GM21576 (cell line): ENCODE data around the gene IER2.

Experiments
- ATAC-seq: cut with Tn5 transposase; IDR thresholded peaks from one replicate; pipeline ENCODE4 v1.9.1; 2021; ENCODE audit warnings: mild to moderate bottlenecking, moderate library complexity; ENCODE audit not compliant: unreplicated experiment

Gene IER2

GRCh38 chr19:13118424-13119193 is 31.6 kb upstream of the IER2 start:
- ATAC-seq, result no peak

GRCh38 chr19:13119627-13120026 is 30.6 kb upstream of the IER2 start:
- no peak for ATAC-seq

DNA sequence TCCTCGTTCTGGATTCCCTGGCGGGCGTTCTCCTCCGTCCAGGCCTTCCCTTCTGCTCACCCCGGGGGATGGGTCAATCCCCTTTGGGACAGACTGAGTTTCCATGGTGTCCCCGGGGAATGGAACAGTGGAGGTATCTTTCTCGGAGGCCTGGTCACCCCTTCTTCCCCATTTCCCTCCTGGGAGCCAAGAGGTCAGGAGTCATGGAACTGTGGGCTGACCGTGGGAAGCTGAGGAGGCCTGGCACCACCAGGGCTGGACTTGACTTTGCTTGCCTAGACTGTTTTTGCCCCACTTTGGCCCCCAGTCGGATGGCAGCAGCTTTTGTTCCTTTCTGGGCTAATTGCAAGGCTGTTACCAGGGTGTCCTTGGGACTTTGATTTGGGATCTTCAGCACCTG is 30.2 kb upstream of the IER2 start:
- ATAC-seq, result no peak

GRCh38 chr19:13120817-13121216 is 29.4 kb upstream of the IER2 start:
- no peak for ATAC-seq

DNA sequence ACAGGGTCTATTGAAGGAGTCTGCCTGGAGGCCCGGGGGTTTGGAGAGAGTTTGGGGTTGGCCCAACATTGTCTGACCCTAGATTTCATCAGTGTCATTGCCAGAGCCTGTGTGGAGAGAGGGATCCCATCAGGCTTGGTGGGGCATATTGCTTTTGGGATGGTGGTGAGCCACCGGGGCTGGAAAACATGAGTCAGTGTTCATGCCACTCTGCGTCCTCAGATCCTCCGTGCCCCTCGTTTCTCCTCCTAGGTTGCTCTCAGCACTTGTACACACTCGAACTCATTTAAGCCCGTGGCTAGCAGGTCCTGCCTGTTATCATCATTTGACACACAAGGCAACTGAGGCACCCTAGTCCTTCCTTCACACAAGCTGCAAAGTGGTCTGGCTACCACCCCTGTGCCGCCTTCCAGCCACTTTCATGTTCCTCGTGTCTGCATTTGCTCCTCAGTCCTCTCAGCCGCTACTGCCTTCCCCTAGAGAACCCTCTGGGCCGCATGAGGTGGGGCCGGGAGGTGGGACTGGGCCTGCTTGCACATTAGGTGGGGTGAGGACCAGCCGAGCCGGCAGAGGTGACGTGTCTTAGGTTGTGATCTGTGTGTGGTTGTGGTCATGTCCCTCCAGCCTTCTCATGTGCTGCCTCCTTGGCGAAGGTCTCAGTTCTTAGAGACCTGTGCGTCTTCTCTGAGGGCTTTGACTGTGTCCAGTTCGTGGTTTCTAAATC is 28.5 kb upstream of the IER2 start:
- ATAC-seq, result no peak

- no peak for ATAC-seq
These were observed 27.8 kb upstream of the IER2 start for GRCh38 chr19:13122275-13122878.

GRCh38 chr19:13122980-13123957 is 26.9 kb upstream of the IER2 start:
- ATAC-seq, result no peak

- no peak for ATAC-seq
These were observed 23.2 kb upstream of the IER2 start for GRCh38 chr19:13127051-13127450.

GRCh38 chr19:13127811-13128575 is 22.2 kb upstream of the IER2 start:
- no peak for ATAC-seq

- no peak for ATAC-seq
These were observed 21.6 kb upstream of the IER2 start for GRCh38 chr19:13128583-13128982.

DNA sequence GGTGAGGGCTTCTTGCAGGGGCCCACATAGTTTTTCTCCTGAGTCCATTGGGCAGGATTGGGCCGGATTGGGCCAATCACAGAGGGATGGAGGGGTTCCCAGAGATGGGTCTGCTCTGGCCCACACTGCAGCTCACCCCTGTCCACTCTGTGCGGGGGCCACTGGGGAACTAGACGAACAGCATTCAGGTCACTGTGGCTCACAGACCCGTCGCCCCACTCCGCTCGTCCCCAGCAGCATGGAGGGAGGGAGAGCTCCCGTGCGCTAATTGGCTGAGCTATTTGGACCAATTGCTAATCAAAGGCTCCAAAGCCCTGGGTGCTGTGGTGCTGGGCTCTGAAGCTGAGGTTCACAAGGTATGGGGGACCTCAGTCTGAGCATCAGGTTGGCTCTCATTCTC is 20.8 kb upstream of the IER2 start:
- no peak for ATAC-seq

DNA sequence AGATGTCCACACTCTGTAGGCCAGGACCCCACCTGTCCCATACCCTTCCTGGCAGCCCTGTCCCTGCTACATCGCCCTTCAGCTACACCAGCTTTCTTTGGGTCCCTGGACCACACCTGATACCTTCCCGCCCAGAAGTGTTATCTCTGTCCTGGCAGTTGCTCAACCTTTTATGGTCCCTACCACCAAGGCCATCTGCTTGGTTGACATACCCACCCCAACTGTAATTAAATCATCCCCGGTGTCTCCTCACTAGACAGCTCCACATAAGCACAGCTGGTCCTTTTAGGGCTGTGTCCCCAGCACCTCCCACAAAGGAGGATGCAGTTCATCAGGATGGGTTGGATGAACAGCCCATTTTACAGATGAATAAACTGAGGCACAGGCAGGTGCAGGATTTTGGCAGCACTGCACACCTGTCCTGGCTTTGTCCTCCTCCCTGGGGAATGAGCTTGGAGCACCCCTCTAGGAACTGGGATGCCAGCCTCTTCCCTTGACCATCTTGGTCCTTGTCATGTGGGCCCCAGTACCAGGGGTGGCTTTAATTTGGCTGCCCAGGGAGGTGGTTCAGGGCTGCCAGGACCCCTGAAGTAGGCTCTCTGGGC is 19.2 kb upstream of the IER2 start:
- ATAC-seq, result no peak

GRCh38 chr19:13132471-13133180 is 17.6 kb upstream of the IER2 start:
- ATAC-seq, result no peak

DNA sequence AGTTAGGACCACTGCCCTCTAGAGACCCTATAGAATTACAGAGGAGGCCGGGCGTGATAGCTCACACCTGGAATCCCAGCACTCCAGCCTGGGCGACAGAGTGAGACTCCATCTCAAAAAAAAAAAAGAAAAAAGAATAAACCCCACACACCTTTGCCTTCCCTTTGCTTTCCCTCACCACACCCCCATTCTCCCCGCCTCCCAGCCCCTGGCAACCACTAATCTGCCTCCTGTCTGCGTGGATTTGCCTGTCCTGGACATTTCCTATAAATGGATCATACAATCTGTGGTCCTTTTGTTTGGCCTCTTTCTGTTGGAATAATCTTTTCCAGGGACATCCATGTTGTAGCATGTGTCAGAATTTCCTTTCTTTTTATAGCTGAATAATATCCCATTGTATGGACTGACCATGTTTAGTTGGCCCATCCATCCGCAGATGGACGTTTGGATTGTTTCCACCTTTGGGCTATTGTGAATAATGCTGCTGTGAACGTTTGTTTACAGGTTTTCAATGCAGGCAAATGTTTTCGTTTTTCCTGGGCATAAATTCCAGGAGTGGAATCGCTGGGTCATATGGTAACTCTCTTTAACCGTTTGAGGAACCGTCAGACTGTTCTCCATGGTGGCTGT is 16.9 kb upstream of the IER2 start:
- no peak for ATAC-seq

- no peak for ATAC-seq
These were observed 15.6 kb upstream of the IER2 start for GRCh38 chr19:13134626-13135025.

DNA sequence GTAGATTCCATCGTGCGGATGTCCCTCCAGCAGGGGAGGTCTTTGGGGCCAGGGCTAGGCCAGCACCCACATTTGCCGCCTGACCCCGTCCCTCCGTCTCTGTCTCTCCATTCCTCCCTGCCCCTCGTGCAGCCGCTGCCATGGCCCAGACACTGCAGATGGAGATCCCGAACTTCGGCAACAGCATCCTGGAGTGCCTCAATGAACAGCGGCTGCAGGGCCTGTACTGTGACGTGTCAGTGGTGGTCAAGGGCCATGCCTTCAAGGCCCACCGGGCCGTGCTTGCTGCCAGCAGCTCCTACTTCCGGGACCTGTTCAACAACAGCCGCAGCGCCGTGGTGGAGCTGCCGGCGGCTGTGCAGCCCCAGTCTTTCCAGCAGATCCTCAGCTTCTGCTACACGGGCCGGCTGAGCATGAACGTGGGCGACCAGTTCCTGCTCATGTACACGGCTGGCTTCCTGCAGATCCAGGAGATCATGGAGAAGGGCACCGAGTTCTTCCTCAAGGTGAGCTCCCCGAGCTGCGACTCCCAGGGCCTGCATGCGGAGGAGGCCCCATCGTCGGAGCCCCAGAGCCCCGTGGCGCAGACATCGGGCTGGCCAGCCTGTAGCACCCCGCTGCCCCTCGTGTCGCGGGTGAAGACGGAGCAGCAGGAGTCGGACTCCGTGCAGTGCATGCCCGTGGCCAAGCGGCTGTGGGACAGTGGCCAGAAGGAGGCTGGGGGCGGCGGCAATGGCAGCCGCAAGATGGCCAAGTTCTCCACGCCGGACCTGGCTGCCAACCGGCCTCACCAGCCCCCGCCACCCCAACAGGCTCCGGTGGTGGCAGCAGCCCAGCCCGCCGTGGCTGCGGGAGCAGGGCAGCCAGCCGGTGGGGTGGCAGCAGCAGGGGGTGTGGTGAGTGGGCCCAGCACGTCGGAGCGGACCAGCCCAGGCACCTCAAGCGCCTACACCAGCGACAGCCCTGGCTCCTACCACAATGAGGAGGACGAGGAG is 14.8 kb upstream of the IER2 start:
- no peak for ATAC-seq

GRCh38 chr19:13137290-13137794 is 12.9 kb upstream of the IER2 start:
- ATAC-seq, result no peak
